GM18909 (cell line): ENCODE data around the gene C1orf56.
"Not testable (repeated sequence)": the region's sequence is repeated elsewhere in the genome, so short reads cannot be mapped to it uniquely, and the experiment has no call there.

Source experiments
- ATAC-seq: cut with Tn5 transposase; IDR thresholded peaks from one replicate; pipeline ENCODE4 v1.9.1; 2021; ENCODE audit warnings: mild to moderate bottlenecking; ENCODE audit not compliant: unreplicated experiment, poor library complexity

C1orf56 gene

GRCh38 chr1:151060007-151060656 lies 12.6 kb downstream of the C1orf56 start, which contains the start of gene MLLT11:
Gene MLLT11, plus strand, starts transcription at chr1:151060397. Its CDS starts 6,828 bp downstream, at chr1:151067225.
- ATAC-seq, result no peak

GRCh38 chr1:151060657-151061421 lies 13.3 kb downstream of the C1orf56 start:
- ATAC-seq, result no peak

GRCh38 chr1:151061704-151062103 lies 14.2 kb downstream of the C1orf56 start:
- no peak for ATAC-seq

- ATAC-seq, result no peak
Measured at GRCh38 chr1:151062741-151063371, 15.3 kb downstream of the C1orf56 start.

GRCh38 chr1:151065089-151065645 lies 17.6 kb downstream of the C1orf56 start:
- no peak for ATAC-seq

- ATAC-seq, result no peak
Measured at GRCh38 chr1:151067185-151067584, 19.6 kb downstream of the C1orf56 start.

- no peak for ATAC-seq
Measured at GRCh38 chr1:151069103-151069486, 21.5 kb downstream of the C1orf56 start.

- peak; percentile 76 for ATAC-seq
Measured at GRCh38 chr1:151070474-151071276, 23.1 kb downstream of the C1orf56 start, which contains the start of gene GABPB2. Gene GABPB2, plus strand, starts transcription at chr1:151070761. Its CDS starts 17,429 bp downstream, at chr1:151088190.

GRCh38 chr1:151072224-151072623 lies 24.7 kb downstream of the C1orf56 start:
- no peak for ATAC-seq

GRCh38 chr1:151085953-151086559 lies 38.5 kb downstream of the C1orf56 start:
- ATAC-seq, result no peak

GRCh38 chr1:151097426-151097825 lies 49.9 kb downstream of the C1orf56 start:
- ATAC-seq, result not testable (repeated sequence)

- no peak for ATAC-seq
Measured at GRCh38 chr1:151098126-151098525, 50.6 kb downstream of the C1orf56 start.
